ENCODE results near the gene MYH13. TPM values are rescaled to one million over a fixed set of nuclear protein-coding genes. Genes with fewer than 3 reads are reported as not detected.

Gene MYH13
- total RNA-seq, 1 donor from 2014 or later = not detected

DNA sequence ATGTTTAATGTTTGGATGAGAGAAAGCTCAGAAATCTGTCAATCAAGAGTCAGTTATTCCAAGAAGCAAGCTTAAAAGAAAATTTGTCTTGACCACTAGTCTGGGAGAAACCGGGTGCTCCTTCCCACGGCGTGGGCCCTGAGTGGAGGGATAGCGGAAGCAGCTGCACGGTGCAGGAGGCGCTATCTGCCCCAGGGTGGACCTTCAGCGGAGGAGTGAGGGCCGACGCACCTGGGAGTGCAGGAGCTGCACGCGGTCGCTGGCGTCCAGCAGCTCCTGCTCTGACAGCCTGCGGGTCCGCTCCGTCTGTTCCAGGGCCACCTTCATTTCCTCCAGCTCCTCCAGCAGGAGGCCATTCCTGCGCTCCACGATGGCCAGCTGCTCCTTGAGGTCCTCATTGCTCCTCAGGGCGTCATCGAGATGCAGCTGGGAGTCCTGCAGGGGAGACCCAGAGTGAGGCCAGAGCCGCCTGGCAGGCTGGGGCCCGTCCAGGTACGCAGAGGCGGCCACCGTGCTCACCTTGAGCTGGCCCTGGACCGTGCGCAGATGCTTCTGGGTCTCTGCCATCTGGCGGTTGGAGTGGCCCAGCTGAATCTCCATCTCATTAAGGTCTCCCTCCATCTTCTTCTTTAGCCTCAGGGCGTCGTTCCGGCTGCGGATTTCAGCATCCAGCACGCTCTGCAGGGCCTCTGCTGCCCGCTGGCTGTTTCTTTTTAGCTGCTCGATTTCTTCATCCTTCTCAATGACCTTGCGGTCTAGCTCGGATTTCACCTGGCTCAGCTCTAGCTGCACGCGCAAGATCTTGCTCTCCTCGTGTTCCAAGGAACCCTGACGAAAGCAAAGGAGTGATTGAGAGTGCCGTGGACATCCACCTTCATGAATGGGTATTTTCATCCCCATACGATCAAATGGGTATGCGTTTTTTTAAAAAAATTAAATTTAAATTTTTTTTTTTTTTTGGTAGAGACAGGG, 63.5 kb downstream of the MYH13 start:
- TF ChIP-seq POLR2AphosphoS5 (IDR thresholded peaks at IDR 0.05; ENCODE audit: insufficient read depth in 1 of 2, low read depth in 1 of 2) = no peak
- no peak for TF ChIP-seq POLR2A (IDR thresholded peaks at IDR 0.05)
- TF ChIP-seq, protein P1, sequence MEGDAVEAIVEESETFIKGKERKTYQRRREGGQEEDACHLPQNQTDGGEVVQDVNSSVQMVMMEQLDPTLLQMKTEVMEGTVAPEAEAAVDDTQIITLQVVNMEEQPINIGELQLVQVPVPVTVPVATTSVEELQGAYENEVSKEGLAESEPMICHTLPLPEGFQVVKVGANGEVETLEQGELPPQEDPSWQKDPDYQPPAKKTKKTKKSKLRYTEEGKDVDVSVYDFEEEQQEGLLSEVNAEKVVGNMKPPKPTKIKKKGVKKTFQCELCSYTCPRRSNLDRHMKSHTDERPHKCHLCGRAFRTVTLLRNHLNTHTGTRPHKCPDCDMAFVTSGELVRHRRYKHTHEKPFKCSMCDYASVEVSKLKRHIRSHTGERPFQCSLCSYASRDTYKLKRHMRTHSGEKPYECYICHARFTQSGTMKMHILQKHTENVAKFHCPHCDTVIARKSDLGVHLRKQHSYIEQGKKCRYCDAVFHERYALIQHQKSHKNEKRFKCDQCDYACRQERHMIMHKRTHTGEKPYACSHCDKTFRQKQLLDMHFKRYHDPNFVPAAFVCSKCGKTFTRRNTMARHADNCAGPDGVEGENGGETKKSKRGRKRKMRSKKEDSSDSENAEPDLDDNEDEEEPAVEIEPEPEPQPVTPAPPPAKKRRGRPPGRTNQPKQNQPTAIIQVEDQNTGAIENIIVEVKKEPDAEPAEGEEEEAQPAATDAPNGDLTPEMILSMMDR (IDR thresholded peaks at IDR 0.05) = no peak
- H3K27ac ChIP-seq = no peak overlapping the region
- H3K4me1 ChIP-seq = no peaks in the 10 kb centered on the region
- intact Hi-C loops (cut with DNase I) = no loop called here
- DNase-seq (ENCODE audit: extremely low spot score in 2 of 2) = no peak
- no peaks in the 10 kb centered on the region for H3K27me3 ChIP-seq
- no peak overlapping the region for H3K4me3 ChIP-seq
- no peaks in the 10 kb centered on the region for H3K9me3 ChIP-seq
- no peaks in the 10 kb centered on the region for H3K36me3 ChIP-seq

DNA sequence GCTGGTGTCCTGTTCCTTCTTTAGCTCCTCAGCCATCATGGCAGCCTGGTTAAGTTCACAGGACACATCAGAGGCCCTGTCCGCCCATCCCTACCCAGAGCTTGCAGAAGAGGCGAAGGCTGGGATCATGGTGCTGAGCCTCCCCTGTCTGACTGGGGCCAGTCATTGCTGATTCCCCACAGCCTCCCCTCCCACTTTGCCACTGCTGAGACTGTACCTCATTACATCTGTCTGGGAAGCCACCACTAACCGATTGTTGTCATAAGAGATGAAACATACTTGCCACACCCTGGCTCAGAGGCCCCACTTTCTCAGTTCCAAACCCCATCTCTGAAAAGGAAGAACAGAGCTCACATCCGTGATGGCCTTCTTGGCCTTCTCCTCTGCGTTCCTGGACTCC, 66.2 kb downstream of the MYH13 start:
- intact Hi-C loops (cut with DNase I) = no loop called here
- Histone ChIP-seq H3K9me3 (no peaks in the 10 kb centered on the region), H3K27me3 (no peaks in the 10 kb centered on the region), H3K27ac (no peak overlapping the region), H3K4me1 (no peaks in the 10 kb centered on the region), H3K4me3 (no peak overlapping the region), H3K36me3 (no peaks in the 10 kb centered on the region)
- TF ChIP-seq, protein P1 (IDR thresholded peaks at IDR 0.05) = no peak
- no peak for TF ChIP-seq POLR2AphosphoS5 (IDR thresholded peaks at IDR 0.05; ENCODE audit: insufficient read depth in 1 of 2, low read depth in 1 of 2)
- no peak for TF ChIP-seq POLR2A (IDR thresholded peaks at IDR 0.05)
- DNase-seq (ENCODE audit: extremely low spot score in 2 of 2) = no peak

DNA sequence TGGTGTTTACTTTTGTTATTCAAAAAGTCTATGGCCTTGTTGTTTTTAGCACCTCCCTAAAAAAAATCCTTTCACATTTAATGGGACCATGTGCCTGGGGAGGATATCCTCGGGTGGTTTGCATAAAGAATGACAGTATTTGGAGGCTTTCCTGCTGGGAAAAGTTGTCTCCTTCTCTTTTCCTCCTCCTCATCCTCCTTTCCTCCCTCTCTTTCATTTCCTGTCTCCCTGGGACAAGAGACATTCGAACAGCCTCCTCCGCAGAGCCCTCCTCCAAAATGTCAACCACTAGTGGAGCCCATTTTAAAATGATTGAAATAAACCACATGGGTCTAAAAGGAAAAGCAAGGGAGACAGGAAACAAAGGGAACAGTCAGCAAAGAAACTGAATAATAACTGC, 67.4 kb downstream of the MYH13 start:
- H3K27me3 ChIP-seq = no peaks in the 10 kb centered on the region
- DNase-seq (ENCODE audit: extremely low spot score in 2 of 2) = no peak
- H3K27ac ChIP-seq = no peak overlapping the region
- TF ChIP-seq POLR2AphosphoS5 (IDR thresholded peaks at IDR 0.05; ENCODE audit: insufficient read depth in 1 of 2, low read depth in 1 of 2) = no peak
- TF ChIP-seq, protein P1 (IDR thresholded peaks at IDR 0.05) = no peak
- H3K9me3 ChIP-seq = no peaks in the 10 kb centered on the region
- no peaks in the 10 kb centered on the region for H3K4me1 ChIP-seq
- H3K4me3 ChIP-seq = no peak overlapping the region
- intact Hi-C loops (cut with DNase I) = no loop called here
- no peaks in the 10 kb centered on the region for H3K36me3 ChIP-seq

DNA sequence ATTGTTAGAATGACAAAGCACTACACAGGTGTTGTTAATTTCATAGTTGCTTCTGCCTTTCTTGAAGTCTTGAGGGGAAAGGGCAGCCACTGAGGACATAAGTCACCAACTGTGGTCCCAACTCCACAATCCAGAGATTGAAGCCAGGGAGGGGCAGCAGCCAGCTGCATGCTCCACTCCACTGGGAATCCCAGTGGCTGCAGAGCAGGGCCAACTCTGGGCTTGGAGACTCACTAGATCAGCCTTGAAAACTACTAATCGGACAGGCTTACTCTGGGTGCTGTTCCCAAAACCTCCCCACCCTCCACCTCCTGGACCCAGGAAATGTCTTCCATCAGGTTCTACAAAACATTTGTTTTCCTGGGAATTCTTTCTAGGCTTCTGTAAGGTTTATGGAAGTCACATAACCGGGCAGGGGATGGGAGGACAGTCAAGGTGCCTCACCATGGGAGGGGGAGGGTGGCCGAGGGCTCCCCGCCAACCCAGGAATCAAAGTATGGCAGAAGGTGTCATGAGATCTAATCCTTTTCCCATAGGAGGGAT, 68.0 kb downstream of the MYH13 start:
- Histone ChIP-seq H3K27me3 (no peaks in the 10 kb centered on the region), H3K36me3 (no peaks in the 10 kb centered on the region), H3K9me3 (no peaks in the 10 kb centered on the region), H3K27ac (no peak overlapping the region), H3K4me1 (no peaks in the 10 kb centered on the region), H3K4me3 (no peak overlapping the region)
- TF ChIP-seq POLR2A (IDR thresholded peaks at IDR 0.05) (no peak), POLR2AphosphoS5 (IDR thresholded peaks at IDR 0.05; ENCODE audit: insufficient read depth in 1 of 2, low read depth in 1 of 2) (no peak)
- TF ChIP-seq, protein P1 (IDR thresholded peaks at IDR 0.05) = no peak
- intact Hi-C loops (cut with DNase I) = no loop called here
- no peak for DNase-seq (ENCODE audit: extremely low spot score in 2 of 2)

DNA sequence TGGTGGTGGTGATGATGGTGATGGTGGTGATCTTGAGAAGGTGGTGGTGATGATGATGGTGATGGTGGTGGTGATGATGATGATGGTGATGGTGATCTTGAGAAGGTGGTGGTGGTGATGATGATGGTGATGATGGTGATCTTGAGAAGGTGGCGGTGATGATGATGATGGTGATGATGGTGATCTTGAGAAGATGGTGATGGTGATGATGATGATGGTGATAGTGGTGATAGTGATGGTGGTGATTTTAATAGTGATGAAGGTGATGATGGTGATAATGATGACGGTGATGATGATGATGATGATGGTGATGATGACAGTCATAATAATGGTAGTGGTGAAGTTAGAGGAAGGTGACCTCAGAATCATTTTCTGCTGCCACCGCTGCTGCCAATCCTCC, 75.1 kb downstream of the MYH13 start:
- no peaks in the 10 kb centered on the region for H3K4me1 ChIP-seq
- intact Hi-C loops (cut with DNase I) = no loop called here
- no peaks in the 10 kb centered on the region for H3K9me3 ChIP-seq
- DNase-seq (ENCODE audit: extremely low spot score in 2 of 2) = no peak
- H3K36me3 ChIP-seq = no peaks in the 10 kb centered on the region
- H3K27ac ChIP-seq = no peak overlapping the region
- TF ChIP-seq, protein P1 (IDR thresholded peaks at IDR 0.05) = no peak
- TF ChIP-seq POLR2A (IDR thresholded peaks at IDR 0.05) = no peak
- TF ChIP-seq POLR2AphosphoS5 (IDR thresholded peaks at IDR 0.05; ENCODE audit: insufficient read depth in 1 of 2, low read depth in 1 of 2) = no peak
- no peak overlapping the region for H3K4me3 ChIP-seq
- H3K27me3 ChIP-seq = no peaks in the 10 kb centered on the region
